Jurkat, Clone E6-1 (cell line): ENCODE results near the gene MAP3K8.

Source experiments
- DNase-seq: peaks from one replicate; pipeline ENCODE4 v3.0.0-alpha.2; 2011; ENCODE audit warnings: low read depth, low spot score
- H3K4me3 ChIP-seq: 2 replicates; pipeline ENCODE4 v1.5.1; 2011; ENCODE audit warnings: mild to moderate bottlenecking, low read length, control low read depth, moderate library complexity

MAP3K8 gene

GRCh38 chr10:30439931-30440330 lies 5.9 kb downstream of the MAP3K8 start:
- DNase-seq: no peak
- H3K4me3 ChIP-seq: no peak overlapping the region

GRCh38 chr10:30442019-30442606 lies 8.1 kb downstream of the MAP3K8 start:
- no peak overlapping the region for H3K4me3 ChIP-seq
- no peak for DNase-seq

GRCh38 chr10:30443049-30443448 lies 9.1 kb downstream of the MAP3K8 start:
- H3K4me3 ChIP-seq: no peak overlapping the region
- DNase-seq: no peak

- no peak overlapping the region for H3K4me3 ChIP-seq
- no peak for DNase-seq
Observed at GRCh38 chr10:30445711-30446110, 11.7 kb downstream of the MAP3K8 start.

DNA sequence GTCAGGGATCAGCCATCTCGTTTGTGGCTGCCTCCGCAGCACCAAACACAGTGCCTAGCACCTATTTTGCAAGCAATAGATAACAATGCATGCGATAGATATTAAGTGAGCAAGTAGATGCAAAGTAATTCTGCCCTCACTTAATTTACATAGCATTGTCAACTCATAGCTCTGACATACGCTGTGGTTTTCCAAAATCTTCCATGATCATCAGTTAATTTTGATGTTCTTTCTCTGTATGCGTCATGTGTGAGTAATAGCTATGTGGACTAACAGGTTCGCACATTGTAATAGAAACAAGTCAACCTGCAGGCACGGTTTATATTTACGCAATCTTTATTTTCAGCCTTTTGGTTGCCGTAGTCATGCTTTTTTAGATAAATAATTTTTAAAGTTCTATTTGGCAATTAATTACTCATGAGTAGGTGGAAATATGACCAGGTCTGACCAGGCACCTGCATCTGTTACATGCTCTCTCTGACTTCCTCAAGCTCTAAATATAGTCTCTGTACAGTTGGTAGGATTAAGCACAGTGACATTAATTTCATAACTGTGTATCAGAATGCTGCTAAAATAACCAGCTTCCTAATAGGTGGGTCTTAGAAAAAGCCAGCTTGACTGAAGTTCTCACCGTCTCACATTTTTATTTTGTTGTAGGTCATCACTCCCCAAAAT lies 13.3 kb downstream of the MAP3K8 start:
- DNase-seq: no peak
- H3K4me3 ChIP-seq: no peak overlapping the region

DNA sequence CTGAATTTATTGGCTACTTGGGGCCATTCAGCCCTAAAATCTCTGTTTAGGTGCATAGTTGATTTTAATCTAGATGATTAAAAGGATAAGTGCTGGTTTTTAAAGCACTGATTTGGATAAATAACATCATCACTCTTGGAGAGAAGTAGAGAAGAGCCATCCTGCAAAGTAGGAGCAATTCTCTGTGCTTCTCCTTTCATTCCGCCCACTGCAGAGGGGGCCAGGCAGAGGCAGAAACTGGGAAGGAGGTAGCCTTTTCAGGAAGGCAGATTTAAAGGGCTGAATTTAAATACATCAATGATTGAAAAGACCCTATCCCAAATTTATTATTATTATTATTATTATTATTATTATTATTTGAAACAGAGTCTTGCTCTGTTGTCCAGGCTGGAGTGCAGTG lies 14.1 kb downstream of the MAP3K8 start:
- H3K4me3 ChIP-seq: no peak overlapping the region
- no peak for DNase-seq

- DNase-seq: no peak
- H3K4me3 ChIP-seq: no peak overlapping the region
Observed at GRCh38 chr10:30453764-30454527, 20.0 kb downstream of the MAP3K8 start.

DNA sequence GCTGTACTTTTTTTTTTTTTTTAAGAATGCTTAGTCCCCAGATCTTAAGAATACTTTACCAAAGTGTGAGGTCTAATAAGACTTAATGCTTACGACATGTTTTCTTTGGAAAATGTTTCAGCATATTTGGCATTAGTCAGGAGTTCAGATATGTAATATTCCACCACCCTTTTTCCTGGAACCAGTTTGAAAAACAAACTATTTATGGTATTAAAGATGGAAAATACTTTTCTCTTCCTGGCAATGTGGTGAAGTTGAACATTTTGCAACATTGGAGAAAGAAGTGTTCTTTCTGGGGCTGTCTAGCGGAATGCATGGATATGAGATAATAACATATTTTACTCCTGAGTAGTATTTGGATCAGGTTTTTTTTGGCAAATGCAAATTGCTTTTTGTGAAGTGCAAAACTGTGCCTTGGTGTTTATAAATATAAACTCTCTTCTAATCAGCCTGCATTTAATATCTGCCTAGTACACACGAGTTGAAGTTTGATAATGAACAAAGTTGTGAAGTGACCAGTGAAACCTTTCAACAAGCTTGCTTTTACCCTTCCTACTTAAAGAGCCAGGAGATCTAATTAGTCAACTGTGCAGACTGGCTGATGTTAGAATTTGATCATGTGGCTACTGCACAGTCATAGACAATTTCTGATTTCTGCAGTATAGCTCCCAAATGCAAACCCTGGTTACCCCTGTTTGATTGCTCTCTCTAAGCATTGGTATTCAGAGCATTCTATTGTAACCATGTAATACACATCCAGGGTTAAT lies 20.9 kb downstream of the MAP3K8 start:
- no peak for DNase-seq
- no peak overlapping the region for H3K4me3 ChIP-seq

DNA sequence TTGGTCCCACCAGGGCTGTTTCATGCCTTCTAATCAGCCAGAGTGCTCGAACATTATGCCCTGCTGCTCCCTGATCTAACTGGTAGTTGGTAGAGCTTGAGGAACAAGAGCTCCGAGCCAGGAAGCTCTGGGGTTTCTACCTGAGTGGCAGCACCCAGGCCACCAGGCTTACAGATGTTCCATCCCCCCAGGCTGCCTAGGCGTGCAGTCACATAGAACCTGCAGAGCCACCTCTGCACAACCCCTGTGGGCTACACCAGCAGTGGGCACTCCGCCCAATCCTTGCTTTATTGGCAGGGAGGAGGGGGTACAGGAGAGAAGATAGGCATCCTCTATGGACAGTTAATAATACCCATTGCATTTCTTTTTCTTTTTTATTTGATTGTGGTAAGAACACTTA lies 21.8 kb downstream of the MAP3K8 start:
- DNase-seq: peak; percentile 62
- peak overlapping the region; percentile 23 for H3K4me3 ChIP-seq

DNA sequence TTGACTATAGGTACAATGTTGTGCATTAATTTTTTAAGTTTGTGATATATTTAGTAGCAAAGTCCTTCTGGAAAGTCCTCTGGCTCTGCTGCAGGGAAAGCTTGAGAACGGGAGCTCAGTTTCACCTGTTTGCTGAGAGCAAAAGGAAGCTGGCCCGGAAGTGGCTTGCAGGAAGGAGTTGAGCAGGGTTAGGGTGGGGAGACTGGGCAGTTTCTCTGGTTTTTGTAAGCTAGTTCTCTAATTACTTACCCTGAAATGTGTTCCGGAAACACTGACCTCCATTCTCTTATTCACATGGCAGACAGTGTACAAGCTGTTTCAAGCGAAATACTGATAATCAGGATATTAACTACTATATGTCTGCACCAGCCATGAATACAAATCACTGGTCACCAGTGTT lies 22.3 kb downstream of the MAP3K8 start:
- peak; percentile 76 for DNase-seq
- H3K4me3 ChIP-seq: peak overlapping the region; percentile 23

- no peak for DNase-seq
Observed at GRCh38 chr10:30459283-30459682, 25.3 kb downstream of the MAP3K8 start.

GRCh38 chr10:30460121-30460520 lies 26.1 kb downstream of the MAP3K8 start:
- no peak for DNase-seq
- no peak overlapping the region for H3K4me3 ChIP-seq

More at GRCh38 chr10:30459283-30459682, 25.3 kb downstream of the MAP3K8 start:
- H3K4me3 ChIP-seq: no peak overlapping the region

DNA sequence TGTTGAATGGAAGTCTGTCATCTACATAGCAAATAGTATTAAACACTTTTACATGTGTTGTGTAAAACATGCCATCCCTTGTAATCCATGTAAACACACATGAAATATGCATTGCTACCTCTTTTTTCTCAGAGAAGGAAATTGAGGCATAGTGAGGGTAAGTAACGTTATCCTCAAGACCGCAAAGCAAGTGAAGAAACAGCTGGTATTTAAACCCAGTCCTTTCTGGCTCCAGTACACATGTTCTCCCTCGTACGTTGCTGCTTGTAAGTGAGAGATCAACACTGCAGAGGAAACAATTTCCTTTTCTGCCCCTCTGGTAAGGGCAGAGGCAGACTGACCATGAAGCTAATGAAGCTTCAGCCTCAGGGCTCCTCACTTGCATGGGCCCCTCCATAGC lies 28.5 kb downstream of the MAP3K8 start:
- no peak overlapping the region for H3K4me3 ChIP-seq
- no peak for DNase-seq

DNA sequence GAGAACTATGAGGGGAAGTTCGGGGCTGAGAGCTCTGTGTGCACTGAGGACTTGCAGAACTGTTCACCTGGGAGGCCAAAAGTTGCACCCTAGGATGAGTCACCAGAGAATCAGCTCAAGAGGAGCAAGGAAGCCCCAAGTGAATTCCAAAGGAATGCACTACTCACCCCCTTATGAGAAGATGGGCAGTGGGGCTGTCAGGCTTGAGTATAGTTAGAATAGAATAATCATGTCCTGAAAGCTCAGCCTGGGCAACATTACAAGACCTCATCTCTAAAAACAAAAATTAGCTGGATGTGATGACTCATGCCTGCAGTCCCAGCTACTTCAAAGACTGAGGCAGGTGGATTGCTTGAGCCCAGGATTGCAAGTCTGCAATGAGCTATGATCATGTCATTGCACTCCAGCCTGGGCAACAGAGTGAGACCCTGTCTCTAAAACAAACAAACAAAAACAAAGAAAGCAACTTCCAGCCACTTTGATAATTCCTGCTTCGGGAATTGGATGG lies 30.0 kb downstream of the MAP3K8 start:
- DNase-seq: no peak
- no peak overlapping the region for H3K4me3 ChIP-seq

DNA sequence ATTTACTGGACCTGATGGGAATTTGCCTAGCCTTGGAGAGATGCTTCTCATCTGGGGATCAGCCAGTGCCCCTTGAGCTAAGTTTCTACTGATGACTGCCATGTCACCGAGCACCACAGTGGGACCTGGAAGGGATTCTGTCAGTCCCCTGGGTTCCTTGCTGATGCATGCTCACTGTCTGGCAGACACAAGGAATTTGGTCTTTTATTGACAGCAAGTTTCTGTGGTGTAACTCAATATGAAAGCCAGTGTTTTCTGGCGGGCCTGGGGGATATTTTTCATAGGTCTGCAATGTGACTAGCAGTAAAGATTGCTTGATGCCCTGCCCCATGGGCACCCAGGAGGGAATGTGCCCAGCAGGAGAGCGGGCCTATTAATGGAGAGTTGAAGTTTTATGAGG lies 30.7 kb downstream of the MAP3K8 start:
- DNase-seq: no peak
- no peak overlapping the region for H3K4me3 ChIP-seq

DNA sequence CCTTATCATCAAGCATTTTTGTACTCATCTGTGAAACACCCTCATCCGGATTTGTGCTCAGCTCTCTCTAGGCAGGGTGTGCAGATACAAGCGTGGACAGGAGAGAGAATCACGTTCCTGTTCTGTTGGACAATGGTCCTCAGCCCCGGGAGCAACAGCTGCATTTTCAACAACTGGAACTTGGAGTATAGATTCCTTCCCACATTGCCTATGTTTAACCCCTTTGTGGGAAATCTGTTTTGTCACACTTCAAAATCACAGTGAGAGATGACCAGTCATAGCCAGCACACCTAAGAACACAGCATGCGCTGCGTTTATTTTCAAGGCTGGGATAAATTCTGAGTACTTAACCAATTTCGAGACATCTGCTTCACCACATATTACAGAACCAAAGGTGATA lies 32.5 kb downstream of the MAP3K8 start:
- no peak overlapping the region for H3K4me3 ChIP-seq
- DNase-seq: no peak

- DNase-seq: no peak
- no peak overlapping the region for H3K4me3 ChIP-seq
Observed at GRCh38 chr10:30467651-30468338, 33.8 kb downstream of the MAP3K8 start.

- no peak for DNase-seq
- no peak overlapping the region for H3K4me3 ChIP-seq
Observed at GRCh38 chr10:30472414-30473155, 38.6 kb downstream of the MAP3K8 start.
